HL-60 (cell line): ENCODE measurements around the gene CR2.

Experiments used
- CTCF ChIP-seq: IDR thresholded peaks from one replicate; pipeline ENCODE4 v1.5.1; 2011; ENCODE audit warnings: low read length, control low read depth, inconsistent platforms; ENCODE audit not compliant: insufficient read depth
- POLR2AphosphoS5 ChIP-seq: IDR thresholded peaks from 2 replicates; pipeline ENCODE4 v1.6.1; 2012; ENCODE audit warnings: low read depth

GRCh38 chr1:207431508-207431907 is 22.6 kb upstream of the CR2 start:
- no peak for TF ChIP-seq POLR2AphosphoS5
- TF ChIP-seq CTCF: no peak
